HG02870 (cell line): ENCODE data around the gene SFTPB.
"Not testable (repeated sequence)": the region's sequence is repeated elsewhere in the genome, so short reads cannot be mapped to it uniquely, and the experiment has no call there.

Source experiments
- ATAC-seq: cut with Tn5 transposase; IDR thresholded peaks from one replicate; pipeline ENCODE4 v1.9.1; 2021; ENCODE audit warnings: mild to moderate bottlenecking, moderate library complexity; ENCODE audit not compliant: unreplicated experiment

The SFTPB gene

DNA sequence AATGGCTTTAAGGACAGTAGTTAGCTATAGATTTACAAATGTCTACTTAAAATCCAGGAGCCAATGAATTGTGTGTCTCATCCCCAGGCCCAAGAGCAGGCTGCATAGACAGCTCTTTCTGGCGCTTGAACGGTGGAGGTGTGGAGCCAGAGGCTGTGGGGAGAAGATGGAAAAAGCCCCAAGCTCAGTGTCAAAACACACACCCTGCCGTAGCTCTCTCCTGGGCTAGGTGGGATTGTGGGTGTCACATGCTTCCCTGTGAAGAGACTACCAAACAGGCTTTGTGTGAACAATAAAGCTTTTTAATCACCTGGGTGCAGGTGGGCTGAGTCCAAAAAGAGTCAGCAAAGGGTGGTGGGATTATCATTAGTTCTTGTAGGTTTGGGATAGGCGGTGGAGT lies 10.6 kb downstream of the SFTPB start:
- ATAC-seq: not testable (repeated sequence)

DNA sequence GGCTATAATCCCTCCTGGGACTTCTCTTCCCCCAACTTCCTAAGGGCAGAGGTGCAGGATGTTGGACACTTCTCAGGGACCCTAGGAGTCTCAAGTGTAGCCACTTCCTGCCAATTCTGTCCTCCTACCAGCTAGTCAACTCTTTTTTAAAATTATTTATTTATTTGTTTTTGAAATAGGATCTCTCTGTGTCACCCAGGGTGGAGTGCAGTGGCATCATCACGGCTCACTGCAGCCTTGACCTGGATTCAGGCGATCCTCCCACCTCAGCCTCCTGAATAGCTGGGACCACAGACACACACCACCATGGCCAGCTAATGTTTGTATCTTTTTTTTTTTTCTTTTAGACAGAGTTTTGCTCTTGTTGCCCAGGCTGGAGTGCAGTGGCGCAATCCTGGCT lies 11.5 kb downstream of the SFTPB start:
- no peak for ATAC-seq

DNA sequence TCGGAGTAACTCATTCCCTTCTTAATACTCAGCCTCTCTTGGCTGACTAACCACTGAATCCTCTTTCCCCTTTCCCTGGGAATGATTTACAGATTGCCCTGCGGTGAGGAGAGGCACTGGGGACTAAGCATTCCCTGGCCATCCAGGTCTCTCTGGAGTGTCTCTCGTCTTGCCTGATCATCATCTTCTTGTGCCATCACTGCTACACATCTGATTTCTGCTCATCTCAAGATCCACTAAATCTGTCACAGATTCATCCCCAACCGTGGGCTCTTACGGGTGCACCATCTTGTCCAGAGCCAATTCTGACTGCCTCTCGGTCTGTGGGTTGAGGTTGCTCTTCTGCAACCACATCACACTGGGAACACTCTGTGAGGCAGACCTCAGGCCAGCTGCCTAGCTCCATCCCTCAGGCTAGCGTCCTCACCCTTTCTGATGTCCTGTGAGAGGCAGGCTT lies 12.0 kb downstream of the SFTPB start:
- no peak for ATAC-seq

DNA sequence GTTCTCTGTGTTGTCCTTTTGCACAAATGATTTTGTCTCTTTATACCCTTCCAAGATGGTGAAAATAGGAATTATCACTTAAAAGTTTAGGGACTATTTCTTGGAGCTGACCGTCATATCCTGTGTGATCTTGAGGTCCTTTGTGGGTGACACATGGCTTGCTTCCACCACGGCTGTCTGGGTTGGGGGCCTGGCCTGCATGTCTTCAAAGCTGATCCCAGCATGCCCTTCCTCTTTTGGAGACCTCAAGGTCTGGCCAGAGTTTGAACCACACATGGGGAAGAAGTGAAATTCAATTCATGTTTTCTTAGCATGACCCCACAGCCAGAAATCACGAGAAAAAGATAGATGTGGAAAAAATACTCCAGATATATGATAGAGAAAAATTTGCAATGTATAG lies 14.0 kb downstream of the SFTPB start:
- ATAC-seq: no peak

DNA sequence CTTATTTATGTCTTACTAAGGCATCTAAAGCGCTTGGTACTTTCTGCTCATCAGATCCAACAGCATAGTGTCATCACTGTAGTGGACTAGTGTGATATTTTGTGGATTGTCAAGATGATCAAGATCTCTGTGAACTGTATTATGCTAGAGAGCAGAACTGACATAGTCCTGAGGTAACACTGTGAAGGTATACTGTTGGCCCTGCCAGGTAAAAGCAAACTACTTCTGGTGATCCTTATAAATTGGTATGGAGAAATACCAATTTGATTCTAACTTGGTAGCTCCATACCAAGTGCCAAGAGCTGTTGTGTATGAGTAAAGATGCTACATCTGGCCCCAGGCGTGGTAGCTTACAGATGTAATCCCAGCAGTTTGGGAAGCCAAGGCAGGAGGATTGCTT lies 15.9 kb downstream of the SFTPB start:
- no peak for ATAC-seq

DNA sequence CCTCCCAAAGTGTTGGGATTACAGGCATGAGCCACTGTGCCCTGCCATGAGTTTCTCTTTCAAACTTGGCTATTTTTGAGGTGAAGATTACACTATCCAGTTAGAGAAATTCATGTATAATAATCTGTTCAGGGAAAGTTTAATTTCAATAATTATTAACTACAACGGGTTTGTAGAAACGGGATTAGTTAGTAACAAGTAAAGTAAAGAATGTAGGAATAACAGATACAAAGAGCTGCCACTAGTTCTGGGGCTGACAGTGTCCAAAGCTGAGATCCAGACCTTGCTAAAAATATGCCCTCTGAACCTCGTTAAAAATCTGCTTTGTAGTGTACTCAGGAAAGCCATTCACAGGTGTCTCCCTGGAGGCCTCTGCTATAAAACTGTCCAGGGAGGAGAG lies 16.9 kb downstream of the SFTPB start:
- no peak for ATAC-seq

DNA sequence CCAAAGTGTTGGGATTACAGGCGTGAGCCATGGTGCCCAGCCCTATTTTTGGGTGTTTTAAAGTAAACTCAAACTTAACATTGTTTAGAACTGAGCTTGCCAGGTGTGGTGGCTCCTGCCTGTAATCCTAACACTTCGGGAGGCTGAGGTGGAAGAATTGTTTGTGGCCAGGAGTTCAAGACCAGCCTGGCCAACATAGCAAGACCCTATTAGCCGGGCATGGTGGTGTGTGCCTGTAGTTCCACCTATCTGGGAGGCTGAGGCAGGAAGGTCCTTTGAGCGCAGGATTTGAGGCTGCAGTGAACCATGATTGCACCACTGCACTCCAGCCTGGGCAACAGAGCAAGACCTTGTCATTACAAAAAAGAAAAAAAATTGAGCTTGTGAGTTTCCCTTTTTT lies 17.5 kb downstream of the SFTPB start:
- no peak for ATAC-seq

DNA sequence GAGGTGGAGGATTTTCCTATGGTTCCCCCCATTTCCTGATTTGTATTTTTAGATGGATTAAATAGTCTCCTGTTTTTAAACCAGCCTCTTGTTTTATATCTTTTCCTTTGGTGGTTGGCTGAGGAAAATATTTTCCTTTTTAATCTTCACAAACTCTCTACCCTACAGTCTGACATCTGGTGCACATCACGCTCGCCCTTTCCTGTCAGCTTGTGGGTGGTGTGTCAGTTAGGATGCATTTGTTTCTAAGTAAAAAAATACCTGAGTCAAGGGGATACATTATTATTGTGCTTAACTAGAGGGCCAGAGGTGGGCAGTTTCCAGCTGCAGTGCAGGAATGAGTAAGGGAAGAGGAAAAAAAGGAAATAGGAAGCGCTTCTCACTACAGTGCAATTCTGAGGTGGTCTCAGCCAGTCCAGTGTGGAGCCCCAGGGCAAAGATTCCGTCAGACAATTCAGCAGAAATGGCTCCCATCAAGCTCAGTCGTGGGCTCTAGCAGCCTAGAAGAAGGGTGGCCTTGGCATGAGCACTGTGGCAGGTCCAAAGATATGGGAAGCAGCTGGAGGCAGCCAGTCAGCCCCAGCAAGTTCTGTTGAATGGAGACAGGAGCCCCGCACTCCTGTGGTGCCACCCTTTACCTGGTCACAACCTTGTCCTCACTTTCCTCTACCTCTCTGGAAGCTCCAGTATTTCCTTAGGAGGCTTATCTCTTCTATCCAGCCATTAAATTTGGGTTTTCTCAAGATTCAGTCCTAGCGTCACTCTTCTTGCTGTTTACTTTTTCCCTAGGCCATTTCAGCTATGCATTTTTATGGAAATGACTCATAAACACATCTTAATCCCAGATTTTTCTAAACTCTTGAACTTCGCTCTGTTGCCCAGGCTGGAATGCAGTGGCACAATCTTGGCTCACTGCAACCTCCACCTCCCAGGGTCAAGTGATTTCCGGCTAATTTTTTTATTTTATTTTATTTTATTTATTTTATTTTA lies 18.5 kb downstream of the SFTPB start:
- no peak for ATAC-seq

DNA sequence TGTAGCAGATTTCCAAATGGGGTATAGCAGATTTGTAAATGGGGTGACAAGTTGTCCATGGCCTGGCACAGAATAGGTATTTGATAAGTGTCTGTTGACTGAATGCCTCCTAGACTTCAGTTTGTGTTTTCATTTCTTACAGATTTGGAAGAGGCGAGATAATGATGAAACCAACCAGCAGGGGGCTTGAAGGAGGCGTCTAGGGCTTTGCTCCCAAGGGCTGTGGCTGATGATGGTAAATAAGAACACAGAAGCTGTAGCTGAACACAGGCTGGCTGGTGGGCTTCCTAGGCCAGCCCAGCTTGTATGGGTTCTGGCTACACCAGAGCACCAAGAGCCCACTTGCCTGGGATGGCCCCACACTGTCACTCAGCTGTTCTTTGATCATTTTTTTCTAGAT lies 19.4 kb downstream of the SFTPB start:
- ATAC-seq: peak; percentile 29

DNA sequence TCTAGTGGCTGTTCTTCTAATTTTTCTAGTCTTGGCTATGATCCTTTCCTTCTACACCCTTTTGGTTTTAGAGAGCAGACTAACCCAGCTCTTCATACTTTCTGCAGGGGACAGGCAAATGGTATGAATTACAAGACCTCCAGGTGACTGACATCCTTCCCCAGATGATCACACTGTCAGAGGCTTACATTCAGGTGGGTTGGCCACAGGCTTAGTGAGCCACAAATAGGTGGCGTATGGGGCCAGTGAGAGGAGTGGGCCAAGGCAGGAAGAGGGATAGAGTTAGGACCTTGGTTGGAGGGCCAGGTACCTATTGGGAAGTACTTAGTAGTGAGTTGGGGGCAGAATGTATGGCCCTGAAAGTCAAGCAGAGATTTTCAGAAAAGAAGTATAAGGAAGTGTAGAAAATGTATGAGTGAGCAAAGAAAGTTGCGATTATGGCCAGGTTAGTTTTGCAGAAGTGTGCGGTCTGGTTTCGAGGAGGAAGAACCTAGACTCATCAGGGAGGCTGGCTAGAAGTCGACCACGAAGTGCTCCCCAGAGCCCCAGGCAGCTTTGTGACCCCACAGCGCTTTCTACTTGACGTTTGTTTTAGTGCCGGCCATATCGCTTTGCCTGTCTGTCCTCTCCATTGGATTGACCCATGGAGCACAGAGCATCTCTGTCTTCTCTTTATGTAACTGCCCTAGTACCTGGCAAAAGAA lies 20.0 kb downstream of the SFTPB start:
- peak; percentile 66 for ATAC-seq

DNA sequence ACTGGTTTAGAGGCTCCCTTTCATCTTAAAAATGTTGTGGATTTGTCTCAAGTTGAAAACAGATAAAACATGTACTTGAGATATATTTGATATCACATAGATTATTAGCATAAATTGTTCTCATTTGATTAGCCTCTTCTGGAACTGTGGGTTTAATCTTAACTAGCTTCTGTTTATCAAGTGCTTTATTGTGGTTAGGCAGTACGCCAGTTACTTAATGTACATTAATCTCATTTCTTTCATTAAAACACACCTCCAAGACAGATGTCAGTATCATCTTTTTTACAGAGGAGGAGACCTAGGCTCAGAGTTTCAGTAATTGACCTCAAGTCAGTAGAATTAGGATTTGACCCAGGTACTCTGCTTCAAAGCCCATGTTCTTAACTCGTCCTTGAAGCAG lies 21.8 kb downstream of the SFTPB start:
- no peak for ATAC-seq

DNA sequence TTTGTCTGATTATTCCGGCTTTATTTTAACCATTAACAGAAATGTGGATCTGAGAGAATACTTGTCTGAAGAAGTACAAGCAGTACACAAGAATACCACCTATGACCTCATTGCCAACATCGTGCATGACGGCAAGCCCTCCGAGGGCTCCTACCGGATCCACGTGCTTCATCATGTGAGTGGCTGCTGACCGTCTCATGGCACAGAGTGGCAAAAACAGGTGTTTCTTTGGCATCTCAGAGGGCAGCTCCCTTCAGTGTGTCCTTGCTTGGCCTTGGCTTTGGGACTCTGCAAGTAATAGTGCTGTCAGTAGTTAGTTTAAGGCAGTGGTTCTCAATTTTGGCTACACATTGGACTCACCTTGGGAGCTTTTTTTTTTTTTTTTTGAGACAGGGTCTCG lies 23.1 kb downstream of the SFTPB start:
- no peak for ATAC-seq

DNA sequence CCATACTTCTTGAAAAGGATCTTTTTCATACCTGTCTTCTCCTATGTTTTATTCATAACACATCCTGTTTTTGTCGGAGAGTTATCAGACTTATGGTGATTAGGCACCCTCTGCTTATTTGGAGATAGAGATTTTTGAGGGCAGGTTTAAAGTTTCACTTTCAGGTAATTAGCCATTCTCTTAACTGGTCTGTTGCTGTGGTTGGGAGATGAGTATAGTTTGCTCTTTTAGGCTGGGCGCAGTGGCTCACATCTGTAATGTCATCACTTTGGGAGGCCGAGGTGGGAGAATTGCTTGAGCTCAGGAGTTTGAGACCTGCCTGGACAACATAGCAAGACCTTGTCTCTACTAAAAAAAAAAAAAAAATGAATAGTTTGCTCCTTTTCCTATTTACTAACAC lies 25.3 kb downstream of the SFTPB start:
- ATAC-seq: peak; percentile 91

DNA sequence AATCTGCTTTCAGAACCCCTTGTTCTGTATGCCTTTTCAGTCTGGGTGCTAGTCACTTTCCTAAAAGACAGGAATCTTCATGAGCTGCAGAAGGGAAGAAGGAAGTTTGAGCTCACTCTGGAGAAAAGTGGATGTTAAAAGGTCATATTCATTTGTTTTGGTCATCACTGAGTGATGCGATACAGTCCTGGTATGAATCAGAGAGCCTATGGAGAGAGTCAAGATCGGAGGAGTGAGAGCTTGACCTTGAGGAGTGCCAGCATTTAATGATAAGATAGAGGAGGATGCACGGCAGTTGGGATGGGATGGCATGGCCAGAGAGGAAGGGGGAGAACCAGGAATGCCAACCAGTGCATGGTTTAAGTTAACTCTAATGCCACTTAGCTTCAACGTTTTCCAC lies 32.4 kb downstream of the SFTPB start:
- ATAC-seq: no peak

DNA sequence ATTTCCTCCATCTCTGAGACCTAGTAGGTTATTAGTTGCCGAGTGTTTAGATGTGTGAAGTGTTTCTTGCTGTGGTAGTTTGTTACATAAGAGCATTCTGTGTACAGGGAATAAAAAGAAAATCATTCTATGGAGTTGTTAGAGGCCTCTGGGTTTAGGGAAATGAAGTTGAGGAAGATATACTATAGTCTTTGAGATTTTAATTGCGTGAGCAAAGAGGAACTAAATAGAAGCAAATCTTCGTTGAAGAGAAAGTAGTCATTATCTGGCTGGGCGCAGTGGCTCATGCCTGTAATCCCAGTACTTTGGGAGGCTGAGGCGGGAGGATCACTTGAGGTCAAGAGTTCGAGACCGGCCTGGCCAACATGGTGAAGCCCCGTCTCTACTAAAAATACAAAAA lies 33.0 kb downstream of the SFTPB start:
- ATAC-seq: no peak

DNA sequence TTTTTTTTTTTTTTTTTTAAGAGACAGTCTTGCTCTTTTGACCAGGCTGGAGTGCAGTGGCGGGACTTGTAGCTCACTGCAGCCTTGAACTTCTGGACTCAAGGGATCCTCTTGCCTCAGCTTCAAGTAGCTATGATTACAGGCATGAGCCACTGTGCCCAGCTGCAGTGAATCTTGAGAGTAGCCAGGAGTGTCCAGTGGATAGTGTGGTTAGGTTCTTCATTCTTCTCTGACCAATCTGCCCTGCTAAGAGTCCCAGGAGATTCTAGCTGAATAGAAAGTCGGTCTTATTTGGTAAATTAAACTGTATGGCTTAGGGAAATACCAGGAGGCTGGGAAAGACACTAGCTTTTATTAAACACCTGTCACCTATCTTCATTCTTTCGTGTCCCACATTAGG lies 36.7 kb downstream of the SFTPB start:
- ATAC-seq: no peak

DNA sequence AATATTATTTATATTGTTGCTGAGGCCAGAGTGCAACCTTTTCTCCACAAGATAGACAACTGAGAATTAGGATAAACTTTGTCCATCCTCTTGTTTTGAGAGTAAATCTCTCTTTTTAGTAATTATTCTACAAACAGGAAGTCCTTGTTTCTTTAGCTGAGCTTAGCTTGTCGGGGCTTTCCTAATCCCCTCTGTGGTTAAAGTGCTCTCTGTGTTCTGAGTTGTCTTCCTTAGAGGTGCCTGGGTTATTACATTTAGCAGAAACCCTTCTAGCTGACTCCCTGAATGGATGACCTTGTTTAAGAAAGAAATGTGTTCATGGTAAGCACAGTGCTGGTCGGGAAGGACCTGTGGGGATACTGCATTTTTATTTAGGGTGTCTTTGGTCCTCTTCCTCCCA lies 39.3 kb downstream of the SFTPB start:
- peak; percentile 92 for ATAC-seq

DNA sequence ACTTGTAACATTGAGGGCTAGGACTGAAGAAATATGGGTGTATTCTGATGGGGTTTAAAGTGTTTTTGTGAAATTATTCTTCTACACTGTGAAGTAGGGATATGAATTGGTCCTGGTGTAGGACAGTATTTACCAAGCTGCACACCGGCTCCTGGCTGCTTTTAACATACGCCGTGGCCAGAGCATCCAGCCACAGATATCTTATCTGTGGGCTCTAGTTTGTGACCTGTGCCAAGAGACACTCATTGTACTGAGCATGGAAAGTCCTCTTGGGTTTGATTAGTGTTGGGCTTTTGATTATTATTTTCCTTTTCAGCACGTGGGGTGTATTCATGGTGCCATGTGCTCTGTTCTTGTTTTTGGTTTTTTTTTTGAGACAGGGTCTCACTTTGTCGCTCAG lies 44.0 kb downstream of the SFTPB start:
- no peak for ATAC-seq

DNA sequence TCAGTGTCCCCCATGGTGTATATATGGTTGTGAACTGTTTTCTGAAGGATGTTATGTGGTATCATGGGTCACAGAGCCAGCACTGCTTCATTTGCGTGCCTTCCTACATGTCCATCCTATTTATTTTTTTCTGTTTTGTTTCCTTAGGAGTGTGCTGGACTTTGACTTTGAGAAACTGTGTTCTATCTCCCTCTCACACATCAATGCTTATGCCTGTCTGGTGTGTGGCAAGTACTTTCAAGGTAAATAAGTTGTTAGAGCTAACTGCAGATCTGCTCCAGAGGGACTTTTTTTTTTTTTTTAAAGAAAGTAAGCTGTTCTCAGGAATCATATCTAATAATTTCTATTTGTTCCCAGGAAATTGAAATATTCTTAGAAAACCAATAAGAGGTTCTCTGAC lies 46.7 kb downstream of the SFTPB start:
- no peak for ATAC-seq

DNA sequence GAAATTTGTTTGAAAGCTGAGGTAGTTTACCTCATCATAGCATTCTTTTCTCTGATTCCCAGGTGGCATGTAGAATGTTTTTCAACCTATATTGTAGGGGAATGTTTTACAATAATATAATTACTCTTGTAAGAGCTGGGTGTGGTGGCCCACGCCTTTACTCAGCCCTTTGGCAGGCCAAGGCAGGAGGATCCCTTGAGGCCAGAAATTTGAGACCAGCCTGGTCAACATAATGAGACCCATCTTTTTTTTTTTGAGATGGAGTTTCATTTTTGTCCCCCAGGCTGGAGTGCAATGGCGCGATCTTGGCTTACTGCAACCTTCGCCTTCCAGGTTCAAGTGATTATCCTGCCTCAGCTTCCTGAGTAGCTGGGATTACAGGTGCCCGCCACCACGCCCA lies 48.4 kb downstream of the SFTPB start:
- no peak for ATAC-seq

DNA sequence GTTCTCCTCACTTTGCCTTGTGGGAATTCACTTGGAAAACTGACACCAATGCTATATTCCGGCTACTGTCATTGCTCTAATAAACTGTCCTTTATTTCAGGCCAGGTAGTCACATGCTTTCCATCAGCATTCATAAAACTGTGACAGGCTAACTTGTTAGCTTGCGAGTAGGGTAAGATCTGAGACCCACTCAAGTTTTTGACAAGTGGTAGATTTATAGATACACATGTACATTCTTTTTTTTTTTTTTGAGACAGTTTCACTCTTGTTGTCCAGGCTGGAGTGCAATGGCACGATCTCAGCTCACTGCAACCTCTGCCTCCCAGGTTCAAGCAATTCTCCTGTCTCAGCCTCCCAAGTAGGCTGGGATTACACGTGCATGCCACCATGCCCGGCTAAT lies 50.3 kb downstream of the SFTPB start:
- not testable (repeated sequence) for ATAC-seq

DNA sequence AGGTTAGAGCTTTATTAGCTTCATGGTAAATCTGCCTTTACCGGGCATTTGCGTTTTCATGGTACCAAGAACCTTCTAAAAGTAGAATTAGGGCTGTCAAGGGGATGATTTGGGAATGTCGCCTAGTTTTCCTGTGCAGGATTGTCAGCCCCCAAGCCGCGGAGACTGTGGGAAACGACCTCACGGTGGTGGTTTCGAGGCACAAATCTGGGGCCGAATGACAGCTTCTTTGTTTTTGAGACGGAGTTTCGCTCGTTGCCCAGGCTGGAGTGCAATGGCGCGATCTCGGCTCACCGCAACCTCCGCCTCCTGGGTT lies 52.6 kb downstream of the SFTPB start:
- no peak for ATAC-seq
